Measurements from ENCODE around the gene SYNJ2BP. TPM values are rescaled to one million over a fixed set of nuclear protein-coding genes. Genes with fewer than 3 reads are reported as not detected.

The SYNJ2BP gene
- total and polyA plus RNA-seq, 9 of the 15 experiments (the other 6 are each of a cell fraction or from before 2014, with no cell fraction given) = 1.8 to 4.6 (median 3.3) TPM

DNA sequence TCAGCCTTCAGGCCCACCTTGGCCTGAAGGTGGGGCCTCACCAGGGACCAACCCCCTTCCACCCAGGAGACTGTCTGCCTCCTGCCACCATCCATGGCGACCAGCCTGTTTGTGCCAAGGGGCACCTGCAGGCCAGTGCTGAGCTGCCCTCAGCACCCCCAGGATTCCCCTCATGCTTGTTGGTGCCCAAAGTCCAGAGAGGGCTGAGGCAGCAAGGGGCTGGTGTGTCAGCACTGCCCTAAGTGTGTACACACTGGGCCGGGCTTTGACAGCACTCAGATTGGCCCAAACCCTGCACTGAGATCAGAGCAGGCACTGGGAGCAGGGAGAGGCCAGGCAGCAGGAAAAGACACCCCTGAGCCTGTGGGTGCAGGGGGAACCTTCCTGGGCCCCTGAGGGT lies 18.6 kb downstream of the SYNJ2BP start:
- Histone ChIP-seq H3K27ac (ENCODE audit: extremely low read depth, low read depth, low read length) (no peak overlapping the region), H2AFZ (ENCODE audit: low read depth, low read length) (no peak overlapping the region), H3K9me3 (replicated peaks; ENCODE audit: control insufficient read depth, insufficient read depth, low read depth, low read length) (no peaks in the 10 kb centered on the region), H3K36me3 (ENCODE audit: control insufficient read depth, insufficient read depth, low read length) (no peaks in the 10 kb centered on the region), H3K9ac (ENCODE audit: insufficient read depth in 1 of 2, low read depth in 2 of 2, low read length in 2 of 2) (no peak overlapping the region), H4K20me1 (replicated peaks; ENCODE audit: control insufficient read depth, insufficient read depth, low read length) (no peaks in the 10 kb centered on the region), H3K9me1 (ENCODE audit: control insufficient read depth, insufficient read depth, low read length) (no peaks in the 10 kb centered on the region), H3K4me3 (no peak overlapping the region), H3K4me2 (ENCODE audit: insufficient read depth, low read length) (no peak overlapping the region), H3K4me1 (replicated peaks in 1 of 2; ENCODE audit: control insufficient read depth in 2 of 2, insufficient read depth in 2 of 2, low read length in 2 of 2) (peaks cover 0 to 3% of the 10 kb centered on the region in 2 experiments; a peak in 1 of 5 replicates), H3K79me2 (ENCODE audit: control insufficient read depth, insufficient read depth, low read length) (no peaks in the 10 kb centered on the region), H3K27me3 (ENCODE audit: control insufficient read depth in 2 of 2, insufficient read depth in 2 of 2, low read length in 2 of 2) (no peaks in the 10 kb centered on the region)
- FAIRE-seq (no peak), ATAC-seq (no peak), DNase-seq (ENCODE audit: extremely low read depth in 1 of 4, low spot score in 3 of 4) (no peak)
- BruUV-seq (replicated peaks) = no TSS peak
- ChIA-PET CTCF (ENCODE audit: low intra/inter-chr PET ratio) (no interaction called here), POLR2A (no interaction called here)
- intact Hi-C loops (cut with micrococcal nuclease) (no loop called here), in situ Hi-C loops (cut with MboI) (no loop called here)
- TF ChIP-seq CCAR2 (IDR thresholded peaks at IDR 0.05; ENCODE audit: low read depth, low read length) = no peak
- TF ChIP-seq DPF2 (IDR thresholded peaks at IDR 0.05) = no peak
- no peak for TF ChIP-seq PURB (CRISPR knock-in tag; IDR thresholded peaks at IDR 0.05; ENCODE audit: low read depth)
- no peak for TF ChIP-seq ZFX (CRISPR knock-in tag; IDR thresholded peaks at IDR 0.05)
- TF ChIP-seq MCM3 (IDR thresholded peaks at IDR 0.05) = no peak
- WGBS (ENCODE audit: insufficient coverage, low coverage, missing lambda C conversion rate) = 6% methylated on average over 2 of the region's 2 CpGs

GRCh38 chr14:70397746-70398145 lies 19.1 kb downstream of the SYNJ2BP start:
- Histone ChIP-seq H3K4me1 (replicated peaks in 1 of 2; ENCODE audit: control insufficient read depth in 2 of 2, insufficient read depth in 2 of 2, low read length in 2 of 2) (peaks cover 0 to 3% of the 10 kb centered on the region in 2 experiments; a peak in 1 of 5 replicates), H3K27me3 (ENCODE audit: control insufficient read depth in 2 of 2, insufficient read depth in 2 of 2, low read length in 2 of 2) (no peaks in the 10 kb centered on the region), H3K36me3 (ENCODE audit: control insufficient read depth, insufficient read depth, low read length) (no peaks in the 10 kb centered on the region), H3K9ac (ENCODE audit: insufficient read depth in 1 of 2, low read depth in 2 of 2, low read length in 2 of 2) (no peak overlapping the region), H3K9me1 (ENCODE audit: control insufficient read depth, insufficient read depth, low read length) (no peaks in the 10 kb centered on the region), H3K9me3 (replicated peaks; ENCODE audit: control insufficient read depth, insufficient read depth, low read depth, low read length) (no peaks in the 10 kb centered on the region), H4K20me1 (replicated peaks; ENCODE audit: control insufficient read depth, insufficient read depth, low read length) (no peaks in the 10 kb centered on the region), H3K4me3 (no peak overlapping the region), H3K4me2 (ENCODE audit: insufficient read depth, low read length) (no peak overlapping the region), H3K27ac (ENCODE audit: extremely low read depth, low read depth, low read length) (no peak overlapping the region), H2AFZ (ENCODE audit: low read depth, low read length) (no peak overlapping the region), H3K79me2 (ENCODE audit: control insufficient read depth, insufficient read depth, low read length) (no peaks in the 10 kb centered on the region)
- 11% methylated on average over 2 of the region's 2 CpGs for WGBS (ENCODE audit: insufficient coverage, low coverage, missing lambda C conversion rate)
- ATAC-seq (no peak), DNase-seq (ENCODE audit: extremely low read depth in 1 of 4, low spot score in 3 of 4) (no peak), FAIRE-seq (no peak)
- no peak for TF ChIP-seq ETS2 (tag; IDR thresholded peaks at IDR 0.05; ENCODE audit: borderline replicate concordance, poor library complexity, severe bottlenecking)
- TF ChIP-seq, protein P1, sequence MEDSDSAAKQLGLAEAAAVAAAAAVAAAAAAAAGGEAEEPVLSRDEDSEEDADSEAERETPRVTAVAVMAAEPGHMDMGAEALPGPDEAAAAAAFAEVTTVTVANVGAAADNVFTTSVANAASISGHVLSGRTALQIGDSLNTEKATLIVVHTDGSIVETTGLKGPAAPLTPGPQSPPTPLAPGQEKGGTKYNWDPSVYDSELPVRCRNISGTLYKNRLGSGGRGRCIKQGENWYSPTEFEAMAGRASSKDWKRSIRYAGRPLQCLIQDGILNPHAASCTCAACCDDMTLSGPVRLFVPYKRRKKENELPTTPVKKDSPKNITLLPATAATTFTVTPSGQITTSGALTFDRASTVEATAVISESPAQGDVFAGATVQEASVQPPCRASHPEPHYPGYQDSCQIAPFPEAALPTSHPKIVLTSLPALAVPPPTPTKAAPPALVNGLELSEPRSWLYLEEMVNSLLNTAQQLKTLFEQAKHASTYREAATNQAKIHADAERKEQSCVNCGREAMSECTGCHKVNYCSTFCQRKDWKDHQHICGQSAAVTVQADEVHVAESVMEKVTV (CRISPR knock-in tag; IDR thresholded peaks at IDR 0.05) = no peak
- POLR2A ChIA-PET = interaction anchor here (0.6 kb wide), 1 partner anchor 9 kb away, joined by 3 read pairs; no protein-coding TSS in a partner anchor
- intact Hi-C loops (cut with micrococcal nuclease) (no loop called here), in situ Hi-C loops (cut with MboI) (no loop called here)
- no TSS peak for BruUV-seq (replicated peaks)
- CTCF ChIA-PET (ENCODE audit: low intra/inter-chr PET ratio) = no interaction called here
